ENCODE data around the gene CEACAM8.
"Not testable (repeated sequence)": the region's sequence is repeated elsewhere in the genome, so short reads cannot be mapped to it uniquely, and the experiment has no call there.

The CEACAM8 gene

GRCh38 chr19:42628411-42629140 is 33.9 kb upstream of the CEACAM8 start:
- no peak for DNase-seq (ENCODE audit: extremely low read depth, insufficient read length)
- H3K4me3 ChIP-seq (replicated peaks; ENCODE audit: low read depth, low read length) = no peak overlapping the region
- no peaks in the 10 kb centered on the region; the same call in 1 of the 2 replicates for H3K27me3 ChIP-seq (replicated peaks; ENCODE audit: control insufficient read depth, insufficient read depth, low read length)
- no peaks in the 10 kb centered on the region for H3K36me3 ChIP-seq (ENCODE audit: control insufficient read depth, insufficient read depth, low read length)
- no peak for TF ChIP-seq CTCF (IDR thresholded peaks at IDR 0.05; ENCODE audit: insufficient read depth, low read length, poor library complexity, severe bottlenecking)

- no peak for DNase-seq (ENCODE audit: extremely low read depth, insufficient read length)
- Histone ChIP-seq H3K4me3 (replicated peaks; ENCODE audit: low read depth, low read length) (no peak overlapping the region), H3K36me3 (ENCODE audit: control insufficient read depth, insufficient read depth, low read length) (no peaks in the 10 kb centered on the region), H3K27me3 (replicated peaks; ENCODE audit: control insufficient read depth, insufficient read depth, low read length) (no peaks in the 10 kb centered on the region; the same call in 1 of the 2 replicates)
- TF ChIP-seq CTCF (IDR thresholded peaks at IDR 0.05; ENCODE audit: insufficient read depth, low read length, poor library complexity, severe bottlenecking) = no peak
Measured at GRCh38 chr19:42627916-42628315, 33.2 kb upstream of the CEACAM8 start.

DNA sequence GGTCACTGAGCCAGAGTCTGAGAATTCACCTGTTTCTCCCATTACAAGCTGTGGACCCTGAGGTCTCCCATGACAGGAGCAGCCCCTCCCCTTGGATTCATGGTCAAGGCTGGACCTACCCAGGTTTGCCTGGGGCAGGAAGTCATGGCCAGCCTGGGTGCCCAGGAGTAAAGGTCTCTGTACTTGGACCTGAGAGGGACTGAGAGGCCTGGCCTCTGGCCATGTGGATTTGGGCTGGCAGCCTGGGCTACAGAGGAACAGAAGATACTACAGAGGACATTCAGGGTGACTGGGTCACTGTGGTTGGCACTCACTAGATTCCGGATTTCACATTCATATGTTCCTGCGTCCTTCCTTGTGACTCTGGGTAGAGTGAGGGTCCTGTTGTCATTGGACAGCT is 31.5 kb upstream of the CEACAM8 start:
- Histone ChIP-seq H3K4me3 (replicated peaks; ENCODE audit: low read depth, low read length) (no peak overlapping the region), H3K36me3 (ENCODE audit: control insufficient read depth, insufficient read depth, low read length) (no peaks in the 10 kb centered on the region), H3K27me3 (replicated peaks; ENCODE audit: control insufficient read depth, insufficient read depth, low read length) (no peaks in the 10 kb centered on the region; the same call in 1 of the 2 replicates)
- TF ChIP-seq CTCF (IDR thresholded peaks at IDR 0.05; ENCODE audit: insufficient read depth, low read length, poor library complexity, severe bottlenecking) = no peak
- no peak for DNase-seq (ENCODE audit: extremely low read depth, insufficient read length)

- TF ChIP-seq CTCF (IDR thresholded peaks at IDR 0.05; ENCODE audit: insufficient read depth, low read length, poor library complexity, severe bottlenecking) = no peak
- Histone ChIP-seq H3K36me3 (ENCODE audit: control insufficient read depth, insufficient read depth, low read length) (no peaks in the 10 kb centered on the region), H3K4me3 (replicated peaks; ENCODE audit: low read depth, low read length) (no peak overlapping the region), H3K27me3 (replicated peaks; ENCODE audit: control insufficient read depth, insufficient read depth, low read length) (no peaks in the 10 kb centered on the region; the same call in 1 of the 2 replicates)
- DNase-seq (ENCODE audit: extremely low read depth, insufficient read length) = no peak
Measured at GRCh38 chr19:42619271-42619670, 24.5 kb upstream of the CEACAM8 start.

DNA sequence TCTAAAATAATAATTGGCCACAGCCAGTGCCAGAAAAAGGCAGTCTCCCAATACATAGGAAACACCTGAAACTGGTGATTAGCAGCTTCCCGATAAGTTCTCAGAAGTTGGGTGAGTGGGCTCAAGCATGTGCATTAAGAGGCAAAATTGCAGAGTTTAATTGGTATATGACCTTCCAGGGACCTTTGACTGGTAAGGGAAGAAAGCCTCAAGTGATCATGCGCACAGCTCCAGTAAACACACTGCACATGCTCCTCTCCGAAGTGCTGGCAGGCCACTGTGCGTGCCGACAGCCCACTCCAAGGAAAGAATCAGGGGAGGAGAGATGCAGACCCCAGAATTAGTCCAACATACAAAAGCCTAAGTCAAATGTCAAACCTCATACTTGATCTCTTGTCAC is 18.9 kb upstream of the CEACAM8 start:
- H3K4me3 ChIP-seq (replicated peaks; ENCODE audit: low read depth, low read length) = no peak overlapping the region
- DNase-seq (ENCODE audit: extremely low read depth, insufficient read length) = no peak
- TF ChIP-seq CTCF (IDR thresholded peaks at IDR 0.05; ENCODE audit: insufficient read depth, low read length, poor library complexity, severe bottlenecking) = no peak
- H3K27me3 ChIP-seq (replicated peaks; ENCODE audit: control insufficient read depth, insufficient read depth, low read length) = no peaks in the 10 kb centered on the region
- no peaks in the 10 kb centered on the region for H3K36me3 ChIP-seq (ENCODE audit: control insufficient read depth, insufficient read depth, low read length)

DNA sequence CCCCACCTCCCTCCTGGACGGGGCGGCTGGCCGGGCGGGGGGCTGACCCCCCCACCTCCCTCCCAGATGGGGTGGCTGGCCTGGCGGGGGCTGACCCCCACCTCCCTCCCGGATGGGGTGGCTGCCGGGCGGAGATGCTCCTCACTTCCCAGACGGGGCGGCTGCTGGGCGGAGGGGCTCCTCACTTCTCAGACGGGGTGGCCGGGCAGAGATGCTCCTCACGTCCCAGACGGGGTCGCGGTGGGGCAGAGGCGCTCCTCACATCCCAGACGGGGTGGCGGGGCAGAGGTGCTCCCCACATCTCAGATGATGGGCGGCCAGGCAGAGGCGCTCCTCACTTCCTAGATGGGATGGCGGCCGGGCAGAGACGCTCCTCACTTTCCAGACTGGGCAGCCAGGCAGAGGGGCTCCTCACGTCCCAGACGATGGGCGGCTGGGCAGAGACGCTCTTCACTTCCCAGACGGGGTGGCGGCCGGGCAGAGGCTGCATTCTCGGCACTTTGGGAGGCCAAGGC is 15.7 kb upstream of the CEACAM8 start:
- H3K27me3 ChIP-seq (replicated peaks; ENCODE audit: control insufficient read depth, insufficient read depth, low read length); H3K4me3 ChIP-seq (replicated peaks; ENCODE audit: low read depth, low read length); H3K36me3 ChIP-seq (ENCODE audit: control insufficient read depth, insufficient read depth, low read length); DNase-seq (ENCODE audit: extremely low read depth, insufficient read length): not testable (repeated sequence)

Measured in GM06990 (cell line).